GM19438 (cell line): ENCODE measurements around the gene MTG2.

Source experiments
- ATAC-seq: cut with Tn5 transposase; IDR thresholded peaks from one replicate; pipeline ENCODE4 v1.9.1; 2021; ENCODE audit warnings: low read depth; ENCODE audit not compliant: unreplicated experiment

The MTG2 gene

GRCh38 chr20:62160876-62161275 is 22.0 kb upstream of the MTG2 start:
- ATAC-seq = no peak

- ATAC-seq = no peak
These were observed 21.5 kb upstream of the MTG2 start for GRCh38 chr20:62161347-62161746.

GRCh38 chr20:62162765-62163484 is 19.9 kb upstream of the MTG2 start:
- no peak for ATAC-seq

- no peak for ATAC-seq
These were observed 19.4 kb upstream of the MTG2 start for GRCh38 chr20:62163485-62163865.

- no peak for ATAC-seq
These were observed 18.7 kb upstream of the MTG2 start for GRCh38 chr20:62163986-62164762.

- no peak for ATAC-seq
These were observed 17.7 kb upstream of the MTG2 start for GRCh38 chr20:62164879-62165761.

- ATAC-seq = no peak
These were observed 16.9 kb upstream of the MTG2 start for GRCh38 chr20:62165762-62166399.

- ATAC-seq = no peak
These were observed 15.4 kb upstream of the MTG2 start for GRCh38 chr20:62167474-62167873.

GRCh38 chr20:62168061-62168460 is 14.8 kb upstream of the MTG2 start:
- no peak for ATAC-seq

GRCh38 chr20:62168890-62169435 is 13.9 kb upstream of the MTG2 start:
- no peak for ATAC-seq

- ATAC-seq = no peak
These were observed 12.3 kb upstream of the MTG2 start for GRCh38 chr20:62170536-62170935.

- ATAC-seq = no peak
These were observed 11.6 kb upstream of the MTG2 start for GRCh38 chr20:62171245-62171644.

GRCh38 chr20:62172666-62173065 is 10.2 kb upstream of the MTG2 start:
- ATAC-seq = no peak

- ATAC-seq = no peak
These were observed 8.6 kb upstream of the MTG2 start for GRCh38 chr20:62174021-62174804.

GRCh38 chr20:62174870-62175624 is 7.8 kb upstream of the MTG2 start:
- no peak for ATAC-seq

GRCh38 chr20:62175711-62176110 is 7.1 kb upstream of the MTG2 start:
- no peak for ATAC-seq

GRCh38 chr20:62176866-62177265 is 6.0 kb upstream of the MTG2 start:
- ATAC-seq = no peak

- ATAC-seq = no peak
These were observed 5.5 kb upstream of the MTG2 start for GRCh38 chr20:62177307-62177706.
